ENCODE results near the gene HIPK3. TPM values are rescaled to one million over a fixed set of nuclear protein-coding genes. Genes with fewer than 3 reads are reported as not detected.

HIPK3 gene
- total and polyA plus RNA-seq, 2 experiments from 2014 or later: 5.5 to 29.8 TPM

DNA sequence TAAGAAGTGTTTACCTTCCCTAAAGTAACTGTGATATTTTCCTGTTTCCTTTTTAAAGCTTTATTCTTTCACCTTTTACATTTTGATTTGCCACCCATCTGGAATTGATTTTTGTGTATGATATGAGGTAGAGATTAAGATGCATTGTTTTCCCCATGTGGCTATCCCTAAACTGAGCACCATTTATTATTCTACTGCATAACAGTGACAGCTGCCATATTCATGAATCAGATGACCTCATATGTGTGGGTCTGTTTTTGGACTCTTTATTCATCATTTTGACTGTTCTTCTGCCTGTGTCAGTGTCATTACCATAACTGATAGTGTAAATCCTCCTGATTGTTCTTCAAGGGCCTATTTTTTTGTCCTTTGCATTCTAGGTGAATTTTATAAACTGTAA, 50.8 kb downstream of the HIPK3 start:
- Mint-ChIP-seq H3K4me1 (peaks cover 22% of the 10 kb centered on the region; the same call in 2 of the 3 replicates), H3K36me3 (ENCODE audit: low read depth) (no peaks in the 10 kb centered on the region), H3K4me3 (no peak overlapping the region), H3K27me3 (ENCODE audit: insufficient read depth, low read depth, poor library complexity) (peaks cover 1% of the 10 kb centered on the region), H3K9me3 (no peaks in the 10 kb centered on the region), H3K27ac (no peak overlapping the region)
- H4K20me1 ChIP-seq (replicated peaks; ENCODE audit: insufficient read depth): 0 out of 2 replicates have a peak, but pooled peaks cover 4% of the 10 kb centered on the region
- no peak overlapping the region for H3K4me3 ChIP-seq
- H3K9me2 ChIP-seq (ENCODE audit: insufficient read depth): no peaks in the 10 kb centered on the region
- no peak for TF ChIP-seq JUNB (IDR thresholded peaks at IDR 0.05; ENCODE audit: unreplicated experiment)
- TF ChIP-seq ZNF114 (CRISPR knock-in tag; IDR thresholded peaks at IDR 0.05): no peak
- no peak for TF ChIP-seq REST (IDR thresholded peaks at IDR 0.05; ENCODE audit: unreplicated experiment)
- TF ChIP-seq, protein P1, sequence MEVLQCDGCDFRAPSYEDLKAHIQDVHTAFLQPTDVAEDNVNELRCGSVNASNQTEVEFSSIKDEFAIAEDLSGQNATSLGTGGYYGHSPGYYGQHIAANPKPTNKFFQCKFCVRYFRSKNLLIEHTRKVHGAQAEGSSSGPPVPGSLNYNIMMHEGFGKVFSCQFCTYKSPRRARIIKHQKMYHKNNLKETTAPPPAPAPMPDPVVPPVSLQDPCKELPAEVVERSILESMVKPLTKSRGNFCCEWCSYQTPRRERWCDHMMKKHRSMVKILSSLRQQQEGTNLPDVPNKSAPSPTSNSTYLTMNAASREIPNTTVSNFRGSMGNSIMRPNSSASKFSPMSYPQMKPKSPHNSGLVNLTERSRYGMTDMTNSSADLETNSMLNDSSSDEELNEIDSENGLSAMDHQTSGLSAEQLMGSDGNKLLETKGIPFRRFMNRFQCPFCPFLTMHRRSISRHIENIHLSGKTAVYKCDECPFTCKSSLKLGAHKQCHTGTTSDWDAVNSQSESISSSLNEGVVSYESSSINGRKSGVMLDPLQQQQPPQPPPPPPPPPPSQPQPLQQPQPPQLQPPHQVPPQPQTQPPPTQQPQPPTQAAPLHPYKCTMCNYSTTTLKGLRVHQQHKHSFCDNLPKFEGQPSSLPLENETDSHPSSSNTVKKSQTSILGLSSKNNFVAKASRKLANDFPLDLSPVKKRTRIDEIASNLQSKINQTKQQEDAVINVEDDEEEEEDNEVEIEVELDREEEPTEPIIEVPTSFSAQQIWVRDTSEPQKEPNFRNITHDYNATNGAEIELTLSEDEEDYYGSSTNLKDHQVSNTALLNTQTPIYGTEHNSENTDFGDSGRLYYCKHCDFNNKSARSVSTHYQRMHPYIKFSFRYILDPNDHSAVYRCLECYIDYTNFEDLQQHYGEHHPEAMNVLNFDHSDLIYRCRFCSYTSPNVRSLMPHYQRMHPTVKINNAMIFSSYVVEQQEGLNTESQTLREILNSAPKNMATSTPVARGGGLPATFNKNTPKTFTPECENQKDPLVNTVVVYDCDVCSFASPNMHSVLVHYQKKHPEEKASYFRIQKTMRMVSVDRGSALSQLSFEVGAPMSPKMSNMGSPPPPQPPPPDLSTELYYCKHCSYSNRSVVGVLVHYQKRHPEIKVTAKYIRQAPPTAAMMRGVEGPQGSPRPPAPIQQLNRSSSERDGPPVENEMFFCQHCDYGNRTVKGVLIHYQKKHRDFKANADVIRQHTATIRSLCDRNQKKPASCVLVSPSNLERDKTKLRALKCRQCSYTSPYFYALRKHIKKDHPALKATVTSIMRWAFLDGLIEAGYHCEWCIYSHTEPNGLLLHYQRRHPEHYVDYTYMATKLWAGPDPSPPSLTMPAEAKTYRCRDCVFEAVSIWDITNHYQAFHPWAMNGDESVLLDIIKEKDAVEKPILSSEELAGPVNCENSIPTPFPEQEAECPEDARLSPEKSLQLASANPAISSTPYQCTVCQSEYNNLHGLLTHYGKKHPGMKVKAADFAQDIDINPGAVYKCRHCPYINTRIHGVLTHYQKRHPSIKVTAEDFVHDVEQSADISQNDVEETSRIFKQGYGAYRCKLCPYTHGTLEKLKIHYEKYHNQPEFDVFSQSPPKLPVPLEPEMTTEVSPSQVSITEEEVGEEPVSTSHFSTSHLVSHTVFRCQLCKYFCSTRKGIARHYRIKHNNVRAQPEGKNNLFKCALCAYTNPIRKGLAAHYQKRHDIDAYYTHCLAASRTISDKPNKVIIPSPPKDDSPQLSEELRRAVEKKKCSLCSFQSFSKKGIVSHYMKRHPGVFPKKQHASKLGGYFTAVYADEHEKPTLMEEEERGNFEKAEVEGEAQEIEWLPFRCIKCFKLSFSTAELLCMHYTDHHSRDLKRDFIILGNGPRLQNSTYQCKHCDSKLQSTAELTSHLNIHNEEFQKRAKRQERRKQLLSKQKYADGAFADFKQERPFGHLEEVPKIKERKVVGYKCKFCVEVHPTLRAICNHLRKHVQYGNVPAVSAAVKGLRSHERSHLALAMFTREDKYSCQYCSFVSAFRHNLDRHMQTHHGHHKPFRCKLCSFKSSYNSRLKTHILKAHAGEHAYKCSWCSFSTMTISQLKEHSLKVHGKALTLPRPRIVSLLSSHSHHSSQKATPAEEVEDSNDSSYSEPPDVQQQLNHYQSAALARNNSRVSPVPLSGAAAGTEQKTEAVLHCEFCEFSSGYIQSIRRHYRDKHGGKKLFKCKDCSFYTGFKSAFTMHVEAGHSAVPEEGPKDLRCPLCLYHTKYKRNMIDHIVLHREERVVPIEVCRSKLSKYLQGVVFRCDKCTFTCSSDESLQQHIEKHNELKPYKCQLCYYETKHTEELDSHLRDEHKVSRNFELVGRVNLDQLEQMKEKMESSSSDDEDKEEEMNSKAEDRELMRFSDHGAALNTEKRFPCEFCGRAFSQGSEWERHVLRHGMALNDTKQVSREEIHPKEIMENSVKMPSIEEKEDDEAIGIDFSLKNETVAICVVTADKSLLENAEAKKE (CRISPR knock-in tag; IDR thresholded peaks at IDR 0.05): no peak
- no peak for TF ChIP-seq EZH2 (IDR thresholded peaks at IDR 0.05; ENCODE audit: low read depth, unreplicated experiment)
- TF ChIP-seq CTCF (conservative IDR thresholded peaks at IDR 0.05; ENCODE audit: low read depth in 2 of 2): no peak
- no peak for TF ChIP-seq ETS1 (IDR thresholded peaks at IDR 0.05)
- TF ChIP-seq POLR2AphosphoS5 (IDR thresholded peaks at IDR 0.05; ENCODE audit: low read depth): no peak
- no peak for TF ChIP-seq EZH2phosphoT487 (IDR thresholded peaks at IDR 0.05; ENCODE audit: unreplicated experiment)
- TF ChIP-seq ZNF331 (CRISPR knock-in tag; IDR thresholded peaks at IDR 0.05; ENCODE audit: low read depth): no peak
- no peak for TF ChIP-seq CREB1 (CRISPR knock-in tag; IDR thresholded peaks at IDR 0.05; ENCODE audit: low read depth)
- TF ChIP-seq STAT1 (IDR thresholded peaks at IDR 0.05; ENCODE audit: unreplicated experiment): no peak
- no peaks in the 10 kb centered on the region for H3F3A ChIP-seq (replicated peaks; ENCODE audit: low read depth)
- H3K4me1 ChIP-seq (ENCODE audit: insufficient read depth): peaks cover 23% of the 10 kb centered on the region
- H3K36me3 ChIP-seq (ENCODE audit: insufficient read depth): no peaks in the 10 kb centered on the region
- H3K79me2 ChIP-seq (replicated peaks; ENCODE audit: insufficient read depth): peaks cover 68% of the 10 kb centered on the region
- H2AFZ ChIP-seq: no peak overlapping the region
- DNase-seq (ENCODE audit: low spot score) (no peak), ATAC-seq (no peak)
- H3K4me2 ChIP-seq: no peak overlapping the region
- no peaks in the 10 kb centered on the region for H3K27me3 ChIP-seq (ENCODE audit: insufficient read depth)
- peak overlapping the region; percentile 27; the same call in 1 of the 2 replicates for H3K27ac ChIP-seq (ENCODE audit: low read depth)
